ENCODE measurements around the gene TMEM106C.

DNA sequence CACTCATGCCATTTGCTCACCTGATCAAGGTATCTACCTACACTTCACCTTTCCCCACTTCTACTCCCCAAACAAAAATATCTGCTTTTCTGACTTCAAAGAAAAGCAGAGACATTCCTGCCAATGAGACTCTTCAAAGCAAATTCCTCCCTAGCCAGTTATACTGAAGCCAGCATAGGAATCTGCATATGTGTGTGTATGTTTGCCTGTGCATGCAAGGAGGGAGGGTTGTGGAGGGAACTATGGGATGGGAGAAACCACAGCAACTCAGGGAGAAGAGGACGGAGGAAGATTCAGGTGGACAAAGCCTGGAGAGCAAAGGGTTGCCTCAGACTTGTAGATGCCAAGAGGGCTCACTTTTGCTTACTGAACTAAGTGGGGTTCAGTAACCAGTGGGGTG, 32.2 kb upstream of the TMEM106C start:
- TF ChIP-seq, protein P1, sequence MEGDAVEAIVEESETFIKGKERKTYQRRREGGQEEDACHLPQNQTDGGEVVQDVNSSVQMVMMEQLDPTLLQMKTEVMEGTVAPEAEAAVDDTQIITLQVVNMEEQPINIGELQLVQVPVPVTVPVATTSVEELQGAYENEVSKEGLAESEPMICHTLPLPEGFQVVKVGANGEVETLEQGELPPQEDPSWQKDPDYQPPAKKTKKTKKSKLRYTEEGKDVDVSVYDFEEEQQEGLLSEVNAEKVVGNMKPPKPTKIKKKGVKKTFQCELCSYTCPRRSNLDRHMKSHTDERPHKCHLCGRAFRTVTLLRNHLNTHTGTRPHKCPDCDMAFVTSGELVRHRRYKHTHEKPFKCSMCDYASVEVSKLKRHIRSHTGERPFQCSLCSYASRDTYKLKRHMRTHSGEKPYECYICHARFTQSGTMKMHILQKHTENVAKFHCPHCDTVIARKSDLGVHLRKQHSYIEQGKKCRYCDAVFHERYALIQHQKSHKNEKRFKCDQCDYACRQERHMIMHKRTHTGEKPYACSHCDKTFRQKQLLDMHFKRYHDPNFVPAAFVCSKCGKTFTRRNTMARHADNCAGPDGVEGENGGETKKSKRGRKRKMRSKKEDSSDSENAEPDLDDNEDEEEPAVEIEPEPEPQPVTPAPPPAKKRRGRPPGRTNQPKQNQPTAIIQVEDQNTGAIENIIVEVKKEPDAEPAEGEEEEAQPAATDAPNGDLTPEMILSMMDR (IDR thresholded peaks at IDR 0.05), result no peak
- no peak for TF ChIP-seq ETV6 (CRISPR knock-in tag; IDR thresholded peaks at IDR 0.05)
- no peak for TF ChIP-seq ZNF416 (CRISPR knock-in tag; IDR thresholded peaks at IDR 0.05)
